Fibroblast of villous mesenchyme (primary cell): ENCODE measurements around the gene CABP1. TPM values are rescaled to one million over a fixed set of nuclear protein-coding genes. Genes with fewer than 3 reads are reported as not detected.

Source experiments
- DNase-seq: peaks from one replicate; pipeline ENCODE4 v3.0.0-alpha.2; 2010; ENCODE audit warnings: low read depth
- H3K4me3 ChIP-seq: 2 replicates; pipeline ENCODE4 v1.5.1; 2011; ENCODE audit warnings: low read depth, mild to moderate bottlenecking, low read length
- total RNA-seq: library from RNA; depleted of rRNA; stranded (reverse); fragments of >200 nt; gene quantifications from 2 replicates; pipeline ENCODE4 v1.2.3, GENCODE V29; 2012
- TF ChIP-seq, protein P1 (sequence below): IDR thresholded peaks from 2 replicates; pipeline ENCODE4 v1.5.1; 2012; ENCODE audit warnings: low read depth, mild to moderate bottlenecking, low read length; ENCODE audit not compliant: insufficient read depth

Gene CABP1
- total RNA-seq, 1 donor, result not detected

DNA sequence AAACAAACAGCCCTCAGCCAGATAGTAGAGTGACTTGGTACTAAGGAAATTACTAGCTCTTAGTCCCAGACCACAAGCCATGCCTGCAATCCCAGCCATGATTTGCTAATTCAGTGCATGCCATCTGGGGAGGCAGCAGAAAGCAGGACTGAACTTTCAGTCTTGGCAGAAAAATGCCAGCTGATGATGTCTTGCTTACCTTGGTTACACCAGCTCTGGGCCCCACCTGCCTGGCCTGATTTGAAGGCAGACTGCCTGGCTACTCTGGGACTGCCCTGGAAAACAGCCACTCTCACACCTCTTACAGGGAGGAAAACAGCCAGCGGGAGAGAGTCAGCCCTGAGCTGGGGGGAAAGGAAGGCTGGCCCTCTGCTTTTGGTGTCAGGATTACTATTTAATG is 65.2 kb downstream of the CABP1 start:
- H3K4me3 ChIP-seq, result no peak overlapping the region
- TF ChIP-seq, protein P1, sequence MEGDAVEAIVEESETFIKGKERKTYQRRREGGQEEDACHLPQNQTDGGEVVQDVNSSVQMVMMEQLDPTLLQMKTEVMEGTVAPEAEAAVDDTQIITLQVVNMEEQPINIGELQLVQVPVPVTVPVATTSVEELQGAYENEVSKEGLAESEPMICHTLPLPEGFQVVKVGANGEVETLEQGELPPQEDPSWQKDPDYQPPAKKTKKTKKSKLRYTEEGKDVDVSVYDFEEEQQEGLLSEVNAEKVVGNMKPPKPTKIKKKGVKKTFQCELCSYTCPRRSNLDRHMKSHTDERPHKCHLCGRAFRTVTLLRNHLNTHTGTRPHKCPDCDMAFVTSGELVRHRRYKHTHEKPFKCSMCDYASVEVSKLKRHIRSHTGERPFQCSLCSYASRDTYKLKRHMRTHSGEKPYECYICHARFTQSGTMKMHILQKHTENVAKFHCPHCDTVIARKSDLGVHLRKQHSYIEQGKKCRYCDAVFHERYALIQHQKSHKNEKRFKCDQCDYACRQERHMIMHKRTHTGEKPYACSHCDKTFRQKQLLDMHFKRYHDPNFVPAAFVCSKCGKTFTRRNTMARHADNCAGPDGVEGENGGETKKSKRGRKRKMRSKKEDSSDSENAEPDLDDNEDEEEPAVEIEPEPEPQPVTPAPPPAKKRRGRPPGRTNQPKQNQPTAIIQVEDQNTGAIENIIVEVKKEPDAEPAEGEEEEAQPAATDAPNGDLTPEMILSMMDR, result no peak
- DNase-seq, result no peak

DNA sequence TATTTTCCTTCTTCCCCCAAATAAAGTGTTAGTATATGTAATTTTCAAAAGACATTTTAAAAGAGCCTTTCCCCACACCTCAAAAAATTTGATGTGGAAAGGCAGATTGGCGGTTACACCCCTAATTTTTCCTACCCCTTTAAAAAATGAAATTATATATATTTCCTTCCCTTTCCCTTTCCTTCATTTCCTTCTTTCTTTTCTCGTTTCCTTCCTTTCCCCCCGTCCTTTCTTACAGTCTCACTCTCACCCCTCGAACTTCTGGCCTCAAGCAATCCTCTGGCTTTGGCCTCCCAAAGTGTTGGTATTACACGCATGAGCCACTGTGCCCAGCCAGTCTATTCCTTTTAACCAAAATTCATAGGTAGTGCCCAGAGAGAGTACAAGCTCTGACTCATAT is 65.6 kb downstream of the CABP1 start:
- TF ChIP-seq, protein P1, result no peak
- DNase-seq, result no peak
- no peak overlapping the region for H3K4me3 ChIP-seq

- TF ChIP-seq, protein P1, result no peak
- DNase-seq, result no peak
- H3K4me3 ChIP-seq, result no peak overlapping the region
Measured at GRCh38 chr12:120708651-120709050, 68.2 kb downstream of the CABP1 start.

DNA sequence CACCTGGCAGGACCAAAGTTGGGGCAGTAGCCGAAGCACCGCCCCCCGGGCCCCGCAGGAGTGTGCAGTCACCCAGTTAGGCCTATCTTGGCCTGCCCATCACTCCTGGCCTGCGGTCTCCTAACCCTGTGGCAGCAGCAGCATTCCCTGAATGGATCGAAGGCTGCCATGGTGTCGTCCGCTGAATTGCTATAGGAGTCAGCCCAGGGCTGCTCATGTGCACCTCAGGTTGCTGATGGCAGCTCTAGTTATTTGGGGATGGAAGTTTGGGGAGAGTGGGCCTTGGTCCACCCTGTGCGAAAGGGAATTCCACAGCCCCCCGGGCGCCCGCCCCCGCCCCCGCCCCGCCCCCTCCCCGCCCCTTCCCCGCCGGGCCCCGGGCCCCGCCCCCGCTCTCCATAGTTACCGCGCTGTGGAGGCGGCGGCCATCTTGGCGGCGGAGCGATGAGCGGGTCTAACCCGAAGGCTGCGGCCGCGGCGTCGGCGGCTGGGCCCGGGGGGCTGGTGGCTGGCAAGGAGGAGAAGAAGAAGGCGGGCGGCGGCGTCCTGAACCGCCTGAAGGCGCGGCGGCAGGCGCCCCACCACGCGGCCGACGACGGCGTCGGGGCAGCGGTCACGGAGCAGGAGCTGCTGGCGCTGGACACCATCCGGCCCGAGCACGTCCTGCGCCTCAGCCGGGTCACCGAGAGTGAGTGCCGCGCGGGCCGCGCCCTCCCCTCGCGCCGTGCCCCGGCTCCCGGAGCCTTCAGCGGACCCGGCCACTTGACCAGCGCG is 69.8 kb downstream of the CABP1 start, which contains the start of gene UNC119B:
Gene UNC119B, plus strand, starts transcription at position 428 of the 774 bp plus-strand sequence. Its CDS starts 17 bp downstream, at position 445.
- TF ChIP-seq, protein P1, result no peak
- DNase-seq, result peak; percentile 33
- H3K4me3 ChIP-seq, result peak within 1 kb of the TSS; percentile 79

- H3K4me3 ChIP-seq, result peak overlapping the region; percentile 79
- TF ChIP-seq, protein P1, result no peak
- DNase-seq, result no peak
Measured at GRCh38 chr12:120710805-120711296, 70.4 kb downstream of the CABP1 start.

DNA sequence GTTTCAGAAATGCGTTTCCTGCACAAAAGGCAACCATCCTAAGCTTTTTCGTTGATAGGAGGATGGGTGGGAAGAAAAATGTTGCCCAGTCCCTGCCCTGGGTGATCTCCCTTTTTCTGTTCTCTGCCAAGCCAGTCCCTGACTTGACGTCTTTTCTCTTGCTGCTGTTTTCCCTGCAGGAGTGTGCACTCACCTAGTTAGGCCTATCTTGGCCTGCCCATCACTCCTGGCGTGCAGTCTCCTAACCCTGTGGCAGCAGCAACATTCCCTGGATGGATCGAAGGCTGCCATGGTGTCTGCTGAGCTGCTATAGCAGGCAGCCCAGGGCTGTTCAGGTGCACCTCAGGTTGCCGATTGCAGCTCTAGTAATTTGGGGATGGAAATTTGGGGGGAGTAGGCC is 71.0 kb downstream of the CABP1 start:
- no peak for DNase-seq
- H3K4me3 ChIP-seq, result peak overlapping the region; percentile 79
- TF ChIP-seq, protein P1, result no peak
